NCI-H69 (cell line): Measurements from ENCODE around the gene UGT1A6.
"Not testable (repeated sequence)": the region's sequence is repeated elsewhere in the genome, so short reads cannot be mapped to it uniquely, and the experiment has no call there.

ENCODE experiments used
- DNase-seq: peaks from one replicate; lab custom pipeline; 2025; lab: John Stamatoyannopoulos, UW

UGT1A6 gene

GRCh38 chr2:233728723-233729301 lies 36.1 kb downstream of the UGT1A6 start, which contains the start of gene UGT1A3:
UGT1A3 (plus strand) TSS chr2:233729042; CDS start chr2:233729127, 85 bp downstream.
- DNase-seq: no peak

GRCh38 chr2:233736868-233737653 lies 44.4 kb downstream of the UGT1A6 start:
- DNase-seq: not testable (repeated sequence)

- no peak for DNase-seq
These were observed 48.2 kb downstream of the UGT1A6 start for GRCh38 chr2:233740870-233741269.

- DNase-seq: no peak
These were observed 51.0 kb downstream of the UGT1A6 start for GRCh38 chr2:233743464-233744259.

- no peak for DNase-seq
These were observed 52.5 kb downstream of the UGT1A6 start for GRCh38 chr2:233745073-233745755.

GRCh38 chr2:233745838-233746237 lies 53.1 kb downstream of the UGT1A6 start:
- DNase-seq: not testable (repeated sequence)

GRCh38 chr2:233746475-233747282 lies 54.0 kb downstream of the UGT1A6 start:
- DNase-seq: no peak

- DNase-seq: no peak
These were observed 54.5 kb downstream of the UGT1A6 start for GRCh38 chr2:233747283-233747544.

- DNase-seq: not testable (repeated sequence)
These were observed 58.0 kb downstream of the UGT1A6 start for GRCh38 chr2:233750689-233751088.

GRCh38 chr2:233751212-233752009 lies 58.7 kb downstream of the UGT1A6 start:
- not testable (repeated sequence) for DNase-seq

GRCh38 chr2:233754872-233755611 lies 62.4 kb downstream of the UGT1A6 start:
- no peak for DNase-seq

- DNase-seq: no peak
These were observed 63.9 kb downstream of the UGT1A6 start for GRCh38 chr2:233756429-233757081.

- DNase-seq: no peak
These were observed 65.5 kb downstream of the UGT1A6 start for GRCh38 chr2:233758141-233758540.

- no peak for DNase-seq
These were observed 66.2 kb downstream of the UGT1A6 start for GRCh38 chr2:233758849-233759248.

GRCh38 chr2:233760043-233760442 lies 67.4 kb downstream of the UGT1A6 start, which contains the start of gene UGT1A1:
UGT1A1 (plus strand) TSS chr2:233760270; CDS start chr2:233760288, 18 bp downstream.
- DNase-seq: no peak

- DNase-seq: no peak
These were observed 68.5 kb downstream of the UGT1A6 start for GRCh38 chr2:233761040-233761769.

- DNase-seq: no peak
These were observed 71.6 kb downstream of the UGT1A6 start for GRCh38 chr2:233764264-233764663.

- DNase-seq: no peak
These were observed 72.1 kb downstream of the UGT1A6 start for GRCh38 chr2:233764761-233765160.

- no peak for DNase-seq
These were observed 73.7 kb downstream of the UGT1A6 start for GRCh38 chr2:233766416-233766815.
